Uterus (tissue), 2 donors: ENCODE results near the gene BSN.
A peak's percentile ranks its signal among the peaks of the same experiment; 100 is the strongest.

Source experiments
- CTCF ChIP-seq, 4 experiments: fragments of 200-600 bp in 2 of 4; fragments of 450-650 bp in 2 of 4; sonication (generic) in 2 of 4; IDR thresholded peaks; one replicate each; pipeline ENCODE4 v1.5.1; 2016 to 2019; ENCODE audit warnings: antibody characterized with exemption in 4 of 4, mild to moderate bottlenecking in 2 of 4, moderate library complexity in 1 of 4
- POLR2A ChIP-seq, 2 donors: fragments of 450-650 bp; IDR thresholded peaks; one replicate each; pipeline ENCODE4 v1.6.1; 2016; ENCODE audit warnings: antibody characterized with exemption in 2 of 2, mild to moderate bottlenecking in 1 of 2, moderate library complexity in 1 of 2

DNA sequence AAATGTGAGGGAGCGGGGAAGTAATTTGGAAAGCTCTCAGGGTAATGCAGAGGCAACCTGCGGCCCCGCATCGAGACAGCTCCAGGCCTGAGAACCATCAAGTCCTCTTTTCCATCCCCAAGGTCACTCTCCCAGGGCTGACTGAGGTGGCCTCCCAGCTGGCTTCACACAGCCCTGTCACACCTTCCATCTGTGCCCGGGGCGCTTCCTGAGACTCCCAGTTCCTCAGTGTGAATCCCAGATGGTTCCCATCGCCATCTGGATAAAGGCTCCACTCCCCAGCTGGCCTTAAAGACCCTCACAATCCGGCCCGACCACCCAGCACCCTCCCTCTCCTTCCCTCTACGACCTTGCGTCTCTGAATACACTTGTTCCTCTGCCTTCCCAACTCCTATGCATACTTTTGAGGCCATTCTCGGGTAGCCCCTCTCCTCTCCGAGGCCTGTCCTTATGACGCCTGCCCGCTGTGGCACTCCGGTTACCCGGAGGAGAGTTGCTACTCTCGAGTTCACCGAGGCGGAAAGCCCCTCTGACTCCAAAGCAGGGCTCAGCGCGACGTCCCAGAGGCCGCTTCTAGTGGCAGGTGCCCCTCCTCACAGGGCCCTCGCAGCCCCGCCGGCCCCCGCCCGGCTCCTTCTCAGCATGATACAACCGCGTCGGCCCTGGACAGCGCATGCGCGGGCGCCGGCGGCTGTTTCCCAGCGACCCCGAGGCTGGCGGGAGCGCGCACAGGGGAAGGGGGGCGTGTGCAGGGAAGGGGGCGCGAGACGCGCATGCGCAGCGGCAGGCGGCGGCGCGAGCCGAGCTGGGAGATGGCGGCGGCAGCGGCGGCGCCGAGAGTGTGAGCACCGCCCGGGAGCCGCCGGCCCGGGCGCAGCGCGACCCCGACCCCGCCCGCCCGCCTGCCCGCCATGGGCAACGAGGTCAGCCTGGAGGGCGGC, at the start of gene BSN:
- TF ChIP-seq POLR2A (IDR thresholded peaks at IDR 0.05): peak in 1 of 2 donors; percentile 43
- peak in 1 of 4 experiments; percentile 35 for TF ChIP-seq CTCF (IDR thresholded peaks at IDR 0.05)
